GM08714 (cell line): ENCODE results near the gene NUP35.
"Not testable (repeated sequence)": the region's sequence is repeated elsewhere in the genome, so short reads cannot be mapped to it uniquely, and the experiment has no call there.

Experiments used
- H3K4me3 ChIP-seq: fragments of 200-500 bp; sonication (Bioruptor generic); 2 replicates; pipeline ENCODE4 v1.5.1; 2014; ENCODE audit warnings: mild to moderate bottlenecking, low read length, inconsistent platforms
- ZNF274 ChIP-seq: IDR thresholded peaks from 2 replicates; pipeline ENCODE4 v1.6.1; 2012; ENCODE audit warnings: mild to moderate bottlenecking, low read depth, low read length

The NUP35 gene

GRCh38 chr2:183113630-183114029 is 10.6 kb upstream of the NUP35 start:
- TF ChIP-seq ZNF274 = no peak
- no peak overlapping the region for H3K4me3 ChIP-seq

- TF ChIP-seq ZNF274 = no peak
- H3K4me3 ChIP-seq = no peak overlapping the region
Measured at GRCh38 chr2:183117226-183117625, 7.0 kb upstream of the NUP35 start.

- TF ChIP-seq ZNF274 = no peak
- H3K4me3 ChIP-seq = peak overlapping the region; percentile 57
Measured at GRCh38 chr2:183123117-183123958, 905 bp upstream of the NUP35 start.

DNA sequence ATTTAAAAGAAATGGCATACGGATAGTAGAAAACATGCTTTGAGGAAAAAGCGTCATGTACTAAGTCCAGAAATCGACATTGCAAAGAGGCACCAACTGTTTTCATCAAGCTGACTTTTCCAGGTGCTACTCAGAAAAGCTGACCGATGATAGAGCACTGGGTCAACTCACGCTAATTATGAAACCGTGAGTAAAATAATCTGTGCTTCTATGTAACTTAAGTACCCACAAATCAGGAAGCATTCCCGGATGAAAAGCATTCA is 353 bp upstream of the NUP35 start:
- no peak for TF ChIP-seq ZNF274
- H3K4me3 ChIP-seq = peak overlapping the region; percentile 57

GRCh38 chr2:183124957-183125255 is 663 bp downstream of the NUP35 start:
- peak overlapping the region; percentile 57 for H3K4me3 ChIP-seq
- TF ChIP-seq ZNF274 = no peak

DNA sequence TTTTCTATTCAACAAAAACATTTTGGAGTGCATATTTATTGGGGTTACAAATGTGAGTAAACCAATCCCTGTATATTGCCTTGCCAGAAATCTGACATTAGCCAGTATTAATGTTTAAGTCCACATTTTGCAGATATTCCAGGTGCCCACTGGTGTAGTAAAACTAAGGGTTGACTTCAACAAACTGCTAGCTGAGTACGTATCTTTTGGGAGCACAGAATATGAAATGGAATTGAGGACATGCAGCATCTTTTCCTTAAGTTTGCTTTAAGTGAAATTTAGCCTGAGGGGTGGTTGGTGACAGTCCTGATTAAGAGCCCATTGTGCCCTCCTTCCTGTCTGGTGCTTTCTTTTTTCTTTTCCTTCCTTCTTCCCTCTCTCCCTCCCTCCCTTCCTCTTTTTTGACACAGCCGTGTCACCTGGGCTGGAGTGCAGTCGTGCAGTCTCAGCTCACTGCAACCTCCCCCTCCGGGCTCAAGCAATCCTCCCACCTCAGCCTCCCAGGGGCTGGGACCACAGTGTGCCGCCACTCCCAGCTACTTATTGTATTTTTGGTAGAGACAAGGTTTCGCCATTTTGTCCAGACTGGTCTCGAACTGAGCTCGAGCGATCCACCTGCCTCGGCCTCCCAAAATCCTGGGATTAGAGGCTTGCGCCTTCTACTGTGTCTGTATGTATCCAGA is 1.6 kb downstream of the NUP35 start:
- no peak for TF ChIP-seq ZNF274
- H3K4me3 ChIP-seq = peak overlapping the region; percentile 57

DNA sequence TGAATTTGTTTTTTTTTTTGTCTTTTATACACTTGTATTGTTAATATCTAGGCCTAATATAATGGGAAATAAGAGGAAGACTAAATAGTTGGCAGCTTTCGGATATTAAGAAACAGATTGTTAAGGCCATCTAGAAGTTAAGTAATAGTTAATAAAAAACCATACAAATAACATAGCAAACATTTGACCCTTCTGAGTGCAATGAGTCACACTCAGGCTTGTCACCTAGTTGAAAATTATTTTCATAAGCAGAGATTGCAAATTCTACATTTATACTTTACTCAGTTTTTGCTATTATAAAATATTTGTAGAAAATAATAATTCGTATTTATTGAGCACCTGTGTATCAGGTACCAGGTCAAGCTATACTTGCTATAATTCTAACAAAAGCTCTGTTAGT is 2.4 kb downstream of the NUP35 start:
- no peak overlapping the region for H3K4me3 ChIP-seq

DNA sequence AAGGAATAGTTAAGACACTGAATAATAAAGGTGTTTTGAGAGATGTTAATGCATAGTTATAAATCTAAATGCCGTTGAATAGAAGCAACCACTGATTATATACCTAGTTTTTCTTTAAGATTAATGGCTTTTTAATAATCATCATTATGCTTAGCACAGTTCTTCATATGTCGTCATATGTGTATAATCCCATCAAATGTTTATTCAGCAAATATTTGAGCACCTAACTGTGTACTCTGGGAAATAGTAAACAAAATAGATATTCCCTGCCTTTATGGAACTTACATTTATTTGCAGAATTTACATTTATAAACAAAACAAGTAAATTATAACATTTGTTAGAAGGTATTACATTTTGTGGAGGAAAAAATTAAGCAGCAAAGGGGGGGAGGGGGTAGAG is 9.8 kb downstream of the NUP35 start:
- no peak overlapping the region for H3K4me3 ChIP-seq
- TF ChIP-seq ZNF274 = no peak

More for the DNA sequence above, 2.4 kb downstream of the NUP35 start:
- no peak for TF ChIP-seq ZNF274

DNA sequence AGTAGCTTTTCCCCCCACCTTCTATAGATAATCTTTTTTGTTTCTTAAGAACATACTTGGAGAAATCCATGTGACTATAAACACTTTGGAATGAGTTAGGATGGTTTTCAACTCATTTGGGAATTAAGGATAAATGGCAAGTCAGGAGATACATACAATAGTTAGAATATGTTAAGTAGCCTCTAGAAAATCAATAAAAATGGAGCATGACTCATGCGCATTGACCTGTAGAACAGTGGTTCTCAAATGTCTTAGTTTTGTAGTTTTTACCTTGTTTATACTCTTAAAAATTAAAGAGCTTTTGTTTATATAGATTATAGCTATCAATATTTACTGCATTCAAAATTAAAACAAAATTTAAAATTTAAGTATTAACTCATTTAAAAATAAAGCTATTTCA is 24.7 kb downstream of the NUP35 start:
- TF ChIP-seq ZNF274 = no peak
- H3K4me3 ChIP-seq = no peak overlapping the region

GRCh38 chr2:183149489-183149888 is 25.2 kb downstream of the NUP35 start:
- TF ChIP-seq ZNF274 = no peak
- H3K4me3 ChIP-seq = no peak overlapping the region

GRCh38 chr2:183152280-183152679 is 28.0 kb downstream of the NUP35 start:
- H3K4me3 ChIP-seq = not testable (repeated sequence)

- H3K4me3 ChIP-seq = no peak overlapping the region
- no peak for TF ChIP-seq ZNF274
Measured at GRCh38 chr2:183153967-183154366, 29.7 kb downstream of the NUP35 start.

DNA sequence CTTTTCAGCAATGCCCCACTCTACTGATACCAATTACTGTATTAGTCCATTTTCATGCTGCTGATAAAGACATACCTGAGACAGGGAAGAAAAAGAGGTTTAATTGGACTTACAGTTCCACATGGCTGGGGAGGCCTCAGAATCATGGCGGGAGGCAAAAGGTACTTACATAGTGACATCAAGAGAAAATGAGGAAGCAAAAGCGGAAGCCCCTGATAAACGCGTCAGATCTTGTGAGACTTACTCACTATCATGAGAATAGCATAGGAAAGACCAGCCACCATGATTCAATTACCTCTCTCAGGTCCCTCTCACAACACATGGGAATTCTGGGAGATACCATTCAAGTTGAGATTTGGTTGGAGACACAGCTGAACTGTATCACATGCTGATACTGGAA is 30.5 kb downstream of the NUP35 start:
- H3K4me3 ChIP-seq = not testable (repeated sequence)

DNA sequence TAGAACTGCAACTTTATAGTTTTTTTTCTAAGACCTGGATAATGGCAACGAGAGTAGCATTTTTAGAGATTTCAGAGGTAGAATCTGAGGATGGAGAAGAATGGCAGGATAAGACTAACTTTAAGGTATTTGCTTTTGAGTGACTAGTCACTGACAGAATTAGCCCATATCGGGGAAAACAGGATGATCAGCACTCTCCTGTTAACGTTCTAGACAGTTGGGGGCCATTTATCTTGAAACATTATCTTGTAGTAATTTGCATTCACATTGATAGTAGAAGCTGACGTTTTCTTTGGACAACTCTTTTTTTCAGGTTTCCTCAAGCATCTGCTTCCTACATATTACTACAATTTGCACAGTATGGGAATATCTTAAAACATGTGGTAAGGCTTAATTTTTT is 32.9 kb downstream of the NUP35 start:
- no peak for TF ChIP-seq ZNF274
- H3K4me3 ChIP-seq = no peak overlapping the region

DNA sequence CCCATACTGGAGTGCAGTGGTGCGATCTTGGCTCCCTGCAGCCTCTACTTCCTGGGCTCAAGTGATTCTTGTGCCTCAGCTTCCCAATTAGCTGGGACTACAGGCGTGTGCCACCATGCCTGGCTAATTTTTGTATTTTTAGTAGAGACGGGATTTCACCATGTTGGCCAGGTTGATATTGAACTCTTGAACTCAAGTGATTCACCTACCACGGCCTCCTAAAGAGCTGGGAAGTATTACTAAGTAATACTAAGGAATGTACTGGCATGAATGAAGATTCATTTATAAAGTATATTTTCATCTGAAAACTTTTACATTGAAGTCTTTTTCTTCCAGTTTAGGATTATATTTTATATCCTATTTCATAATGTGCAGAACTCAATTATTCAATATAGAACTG is 38.1 kb downstream of the NUP35 start:
- H3K4me3 ChIP-seq = no peak overlapping the region

More for the DNA sequence above, 38.1 kb downstream of the NUP35 start:
- TF ChIP-seq ZNF274 = no peak
